GM23338 (cell line): ENCODE results near the gene ZNF592. TPM values are rescaled to one million over a fixed set of nuclear protein-coding genes. Genes with fewer than 3 reads are reported as not detected.

ENCODE experiments used
- ATAC-seq: fragments of 200-7000 bp; cut with Tn5 transposase; 3 replicates; pipeline ENCODE4 v1.9.1; 2020
- DNase-seq: peaks from one replicate; pipeline ENCODE4 v3.0.0-alpha.2; 2015; ENCODE audit warnings: low spot score
- H2AFZ ChIP-seq: fragments of 200-600 bp; sonication (generic); 2 replicates; pipeline ENCODE4 v1.8.0; 2016; ENCODE audit warnings: antibody characterized with exemption, mild to moderate bottlenecking, moderate library complexity
- H3F3A ChIP-seq: fragments of 200-600 bp; sonication (generic); replicated peaks from 2 replicates; pipeline ENCODE4 v1.8.0; 2017; ENCODE audit warnings: antibody characterized with exemption, mixed run types, low read depth
- H3K27ac ChIP-seq: fragments of 200-600 bp; sonication (generic); 2 replicates; pipeline ENCODE4 v1.6.1; 2016; ENCODE audit warnings: low read depth
- H3K27me3 ChIP-seq: fragments of 200-600 bp; sonication (generic); 2 replicates; pipeline ENCODE4 v1.8.0; 2016; ENCODE audit warnings: mild to moderate bottlenecking, mixed run types, moderate library complexity; ENCODE audit not compliant: insufficient read depth
- H3K36me3 ChIP-seq: fragments of 200-600 bp; sonication (generic); 2 replicates; pipeline ENCODE4 v1.8.0; 2016; ENCODE audit warnings: mild to moderate bottlenecking; ENCODE audit not compliant: insufficient read depth
- H3K4me1 ChIP-seq: fragments of 200-600 bp; sonication (generic); 2 replicates; pipeline ENCODE4 v1.8.0; 2016; ENCODE audit warnings: mild to moderate bottlenecking, moderate library complexity; ENCODE audit not compliant: insufficient read depth
- H3K4me2 ChIP-seq: fragments of 200-600 bp; sonication (generic); 2 replicates; pipeline ENCODE4 v1.7.1; 2017; ENCODE audit warnings: mixed run types
- H3K4me3 ChIP-seq: fragments of 200-600 bp; sonication (generic); 2 replicates; pipeline ENCODE4 v1.6.1; 2016; ENCODE audit warnings: mixed run types
- H3K79me2 ChIP-seq: fragments of 200-600 bp; sonication (generic); replicated peaks from 2 replicates; pipeline ENCODE4 v1.8.0; 2017; ENCODE audit warnings: mild to moderate bottlenecking; ENCODE audit not compliant: insufficient read depth
- H3K9me2 ChIP-seq: fragments of 200-600 bp; sonication (generic); 2 replicates; pipeline ENCODE4 v1.8.0; 2017; ENCODE audit not compliant: insufficient read depth
- H4K20me1 ChIP-seq: fragments of 200-600 bp; sonication (generic); replicated peaks from 2 replicates; pipeline ENCODE4 v1.8.0; 2017; ENCODE audit warnings: mild to moderate bottlenecking; ENCODE audit not compliant: insufficient read depth
- H3K27ac Mint-ChIP-seq: 2 replicates; pipeline ENCODE4 v1.8.0; 2020; ENCODE audit warnings: inconsistent platforms, mild to moderate bottlenecking, moderate library complexity, mixed read lengths
- H3K27me3 Mint-ChIP-seq: 3 replicates; pipeline ENCODE4 v1.8.0; 2022; ENCODE audit warnings: low read depth, mild to moderate bottlenecking, moderate library complexity, mixed read lengths, inconsistent platforms; ENCODE audit not compliant: insufficient read depth, poor library complexity
- H3K36me3 Mint-ChIP-seq: 3 replicates; pipeline ENCODE4 v1.8.0; 2021; ENCODE audit warnings: low read depth, mild to moderate bottlenecking, inconsistent platforms, moderate library complexity, mixed read lengths
- H3K4me1 Mint-ChIP-seq: 3 replicates; pipeline ENCODE4 v1.8.0; 2020; ENCODE audit warnings: mild to moderate bottlenecking, inconsistent platforms, mixed read lengths
- H3K4me3 Mint-ChIP-seq: 3 replicates; pipeline ENCODE4 v1.8.0; 2021; ENCODE audit warnings: moderate library complexity, mild to moderate bottlenecking, inconsistent platforms, mixed read lengths
- H3K9me3 Mint-ChIP-seq: 3 replicates; pipeline ENCODE4 v1.8.0; 2020; ENCODE audit warnings: moderate library complexity, mild to moderate bottlenecking, inconsistent platforms, mixed read lengths
- CREB1 ChIP-seq: fragments of 250-450 bp; sonication (Bioruptor Pico); IDR thresholded peaks from 2 replicates; pipeline ENCODE4 v1.5.0; 2020; ENCODE audit warnings: low read depth, mild to moderate bottlenecking, moderate library complexity
- EZH2 ChIP-seq: fragments of 200-600 bp; sonication (generic); IDR thresholded peaks from one replicate; pipeline ENCODE4 v1.8.0; 2017; ENCODE audit warnings: antibody characterized with exemption, mild to moderate bottlenecking, low read depth; ENCODE audit not compliant: unreplicated experiment
- EZH2phosphoT487 ChIP-seq: fragments of 200-600 bp; sonication (generic); IDR thresholded peaks from one replicate; pipeline ENCODE4 v1.8.1; 2018; ENCODE audit warnings: antibody characterized with exemption; ENCODE audit not compliant: unreplicated experiment
- JUNB ChIP-seq: IDR thresholded peaks from one replicate; pipeline ENCODE4 v1.6.1; 2016; ENCODE audit warnings: antibody characterized with exemption; ENCODE audit not compliant: unreplicated experiment
- NANOG ChIP-seq: IDR thresholded peaks from 2 replicates; pipeline ENCODE4 v1.6.1; 2016; ENCODE audit warnings: antibody characterized with exemption, borderline replicate concordance
- POLR2AphosphoS5 ChIP-seq: IDR thresholded peaks from 2 replicates; pipeline ENCODE4 v1.6.1; 2016; ENCODE audit warnings: antibody characterized with exemption, low read depth
- STAT1 ChIP-seq: IDR thresholded peaks from one replicate; pipeline ENCODE4 v1.6.1; 2016; ENCODE audit warnings: antibody characterized with exemption; ENCODE audit not compliant: unreplicated experiment
- ZNF114 ChIP-seq: fragments of 250-450 bp; sonication (Bioruptor Pico); IDR thresholded peaks from 2 replicates; pipeline ENCODE4 v1.5.0; 2020; ENCODE audit warnings: mild to moderate bottlenecking, moderate library complexity
- polyA plus RNA-seq: library from polyadenylated mRNA; unstranded; fragments of >200 nt; fragmentation: Nextera tagmentation; extraction: Ambion mirVana; gene quantifications from 2 replicates; pipeline ENCODE4 v1.2.1, GENCODE V29; 2016
- total RNA-seq: library from RNA; depleted of rRNA; stranded (reverse); fragments of >200 nt; shearing (Covaris generic); gene quantifications from 2 replicates; pipeline ENCODE4 v1.2.3, GENCODE V29; 2014
- TF ChIP-seq, protein P1 (sequence below): IDR thresholded peaks from one replicate; pipeline ENCODE4 v1.6.1; 2018; ENCODE audit warnings: antibody characterized with exemption; ENCODE audit not compliant: unreplicated experiment
- TF ChIP-seq, protein P2 (sequence below), 2 experiments: fragments of 200-600 bp in 1 of 2; sonication (generic) in 1 of 2; conservative IDR thresholded peaks; 2 replicates each; pipeline versions ENCODE4 v1.5.1 to v1.6.1; 2016 to 2017; ENCODE audit warnings: antibody characterized with exemption in 2 of 2, low read depth in 2 of 2, mild to moderate bottlenecking in 2 of 2, moderate library complexity in 1 of 2

Gene ZNF592
- total and polyA plus RNA-seq, 2 experiments from 2014 or later, result 4.4 to 21.4 TPM

DNA sequence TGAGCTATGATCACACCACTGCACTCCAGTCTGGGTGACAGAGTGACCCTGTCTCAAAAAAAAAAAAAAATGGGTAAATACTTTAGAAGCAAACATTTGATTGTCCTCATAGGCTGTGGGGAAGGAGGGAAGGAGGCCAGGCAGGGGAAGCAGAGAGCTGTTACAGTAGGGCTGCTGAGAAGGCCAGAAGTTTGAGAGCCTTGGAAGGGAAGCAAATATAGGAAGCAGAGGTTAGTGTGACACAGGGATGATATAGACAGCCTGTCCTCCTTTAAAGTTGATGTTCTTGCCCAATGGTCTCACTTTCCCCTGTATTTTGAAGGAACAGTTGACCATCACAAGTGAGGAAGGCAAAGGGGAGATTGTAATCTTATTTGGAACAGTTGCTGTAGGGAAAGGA, 63.4 kb downstream of the ZNF592 start (continued):
- TF ChIP-seq CREB1 (CRISPR knock-in tag) (no peak), EZH2phosphoT487 (no peak), STAT1 (no peak), ZNF114 (CRISPR knock-in tag) (no peak), JUNB (no peak)
- TF ChIP-seq, protein P1, sequence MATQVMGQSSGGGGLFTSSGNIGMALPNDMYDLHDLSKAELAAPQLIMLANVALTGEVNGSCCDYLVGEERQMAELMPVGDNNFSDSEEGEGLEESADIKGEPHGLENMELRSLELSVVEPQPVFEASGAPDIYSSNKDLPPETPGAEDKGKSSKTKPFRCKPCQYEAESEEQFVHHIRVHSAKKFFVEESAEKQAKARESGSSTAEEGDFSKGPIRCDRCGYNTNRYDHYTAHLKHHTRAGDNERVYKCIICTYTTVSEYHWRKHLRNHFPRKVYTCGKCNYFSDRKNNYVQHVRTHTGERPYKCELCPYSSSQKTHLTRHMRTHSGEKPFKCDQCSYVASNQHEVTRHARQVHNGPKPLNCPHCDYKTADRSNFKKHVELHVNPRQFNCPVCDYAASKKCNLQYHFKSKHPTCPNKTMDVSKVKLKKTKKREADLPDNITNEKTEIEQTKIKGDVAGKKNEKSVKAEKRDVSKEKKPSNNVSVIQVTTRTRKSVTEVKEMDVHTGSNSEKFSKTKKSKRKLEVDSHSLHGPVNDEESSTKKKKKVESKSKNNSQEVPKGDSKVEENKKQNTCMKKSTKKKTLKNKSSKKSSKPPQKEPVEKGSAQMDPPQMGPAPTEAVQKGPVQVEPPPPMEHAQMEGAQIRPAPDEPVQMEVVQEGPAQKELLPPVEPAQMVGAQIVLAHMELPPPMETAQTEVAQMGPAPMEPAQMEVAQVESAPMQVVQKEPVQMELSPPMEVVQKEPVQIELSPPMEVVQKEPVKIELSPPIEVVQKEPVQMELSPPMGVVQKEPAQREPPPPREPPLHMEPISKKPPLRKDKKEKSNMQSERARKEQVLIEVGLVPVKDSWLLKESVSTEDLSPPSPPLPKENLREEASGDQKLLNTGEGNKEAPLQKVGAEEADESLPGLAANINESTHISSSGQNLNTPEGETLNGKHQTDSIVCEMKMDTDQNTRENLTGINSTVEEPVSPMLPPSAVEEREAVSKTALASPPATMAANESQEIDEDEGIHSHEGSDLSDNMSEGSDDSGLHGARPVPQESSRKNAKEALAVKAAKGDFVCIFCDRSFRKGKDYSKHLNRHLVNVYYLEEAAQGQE, result no peak
- TF ChIP-seq, protein P2, sequence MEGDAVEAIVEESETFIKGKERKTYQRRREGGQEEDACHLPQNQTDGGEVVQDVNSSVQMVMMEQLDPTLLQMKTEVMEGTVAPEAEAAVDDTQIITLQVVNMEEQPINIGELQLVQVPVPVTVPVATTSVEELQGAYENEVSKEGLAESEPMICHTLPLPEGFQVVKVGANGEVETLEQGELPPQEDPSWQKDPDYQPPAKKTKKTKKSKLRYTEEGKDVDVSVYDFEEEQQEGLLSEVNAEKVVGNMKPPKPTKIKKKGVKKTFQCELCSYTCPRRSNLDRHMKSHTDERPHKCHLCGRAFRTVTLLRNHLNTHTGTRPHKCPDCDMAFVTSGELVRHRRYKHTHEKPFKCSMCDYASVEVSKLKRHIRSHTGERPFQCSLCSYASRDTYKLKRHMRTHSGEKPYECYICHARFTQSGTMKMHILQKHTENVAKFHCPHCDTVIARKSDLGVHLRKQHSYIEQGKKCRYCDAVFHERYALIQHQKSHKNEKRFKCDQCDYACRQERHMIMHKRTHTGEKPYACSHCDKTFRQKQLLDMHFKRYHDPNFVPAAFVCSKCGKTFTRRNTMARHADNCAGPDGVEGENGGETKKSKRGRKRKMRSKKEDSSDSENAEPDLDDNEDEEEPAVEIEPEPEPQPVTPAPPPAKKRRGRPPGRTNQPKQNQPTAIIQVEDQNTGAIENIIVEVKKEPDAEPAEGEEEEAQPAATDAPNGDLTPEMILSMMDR (conservative IDR thresholded peaks at IDR 0.05; ENCODE audit: low read depth in 2 of 2), result no peak

DNA sequence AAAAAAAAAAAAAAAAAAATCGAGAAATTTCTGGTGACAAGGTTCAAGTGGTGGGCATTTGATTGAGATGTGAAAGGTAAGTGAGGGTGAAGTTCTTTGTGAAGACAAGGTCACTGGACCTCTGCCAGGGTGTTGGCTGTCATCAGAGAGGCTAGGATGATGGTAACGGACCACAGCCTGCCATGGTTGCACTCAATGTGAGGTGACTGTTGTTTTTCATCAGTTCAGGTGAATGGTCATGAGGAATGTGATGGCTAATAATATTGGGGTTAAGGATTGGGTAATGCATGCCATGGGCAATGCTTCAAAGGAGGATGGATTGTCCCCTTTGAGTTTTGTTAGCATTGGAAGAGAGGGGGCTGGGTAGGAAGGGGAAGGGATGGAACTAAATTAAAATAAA, 64.5 kb downstream of the ZNF592 start:
- no peak overlapping the region for H3K4me3 Mint-ChIP-seq
- Histone ChIP-seq H4K20me1 (no peaks in the 10 kb centered on the region), H3K79me2 (no peaks in the 10 kb centered on the region), H3K4me1 (peaks cover 4% of the 10 kb centered on the region), H2AFZ (no peak overlapping the region), H3K27me3 (peaks cover 5% of the 10 kb centered on the region; the same call in 1 of the 2 replicates), H3K27ac (no peak overlapping the region), H3K4me3 (no peak overlapping the region), H3F3A (0 out of 2 replicates have a peak, but pooled peaks cover 5% of the 10 kb centered on the region), H3K4me2 (no peak overlapping the region), H3K36me3 (no peaks in the 10 kb centered on the region), H3K9me2 (0 out of 2 replicates have a peak, but pooled peaks cover 3% of the 10 kb centered on the region)
- ATAC-seq (no peak), DNase-seq (no peak)
- peaks cover 10% of the 10 kb centered on the region for H3K27me3 Mint-ChIP-seq
- no peak overlapping the region for H3K27ac Mint-ChIP-seq
- TF ChIP-seq NANOG (no peak), POLR2AphosphoS5 (no peak), STAT1 (no peak)
- H3K4me1 Mint-ChIP-seq, result peaks cover 4% of the 10 kb centered on the region
- no peaks in the 10 kb centered on the region for H3K9me3 Mint-ChIP-seq
- H3K36me3 Mint-ChIP-seq, result no peaks in the 10 kb centered on the region; the same call in 2 of the 3 replicates

DNA sequence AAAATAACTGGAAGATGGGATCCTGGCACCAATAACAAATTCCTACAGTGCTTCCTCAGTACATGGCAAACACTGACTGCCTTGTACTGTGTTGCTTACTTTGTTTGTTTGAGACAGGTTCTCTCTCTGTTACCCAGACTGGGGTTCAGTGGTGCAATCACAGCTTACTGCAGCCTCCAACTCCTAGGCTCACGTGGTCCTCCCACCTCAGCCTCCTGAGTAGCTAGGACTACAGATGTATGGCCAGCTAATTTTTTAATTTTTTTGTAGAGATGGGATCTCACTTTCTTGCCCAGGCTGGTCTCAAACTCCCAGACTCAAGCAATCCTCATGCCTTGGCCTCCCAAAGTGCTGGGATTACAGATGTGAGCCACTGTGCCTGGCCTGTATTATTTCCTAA, 65.0 kb downstream of the ZNF592 start:
- Mint-ChIP-seq H3K27ac (no peak overlapping the region), H3K4me3 (no peak overlapping the region), H3K4me1 (peaks cover 10% of the 10 kb centered on the region), H3K9me3 (no peaks in the 10 kb centered on the region), H3K27me3 (peaks cover 10% of the 10 kb centered on the region), H3K36me3 (no peaks in the 10 kb centered on the region; the same call in 2 of the 3 replicates)
- Histone ChIP-seq H3K36me3 (no peaks in the 10 kb centered on the region), H3F3A (0 out of 2 replicates have a peak, but pooled peaks cover 5% of the 10 kb centered on the region), H3K27me3 (peaks cover 5% of the 10 kb centered on the region; the same call in 1 of the 2 replicates), H3K4me2 (no peak overlapping the region), H2AFZ (no peak overlapping the region), H4K20me1 (no peaks in the 10 kb centered on the region), H3K27ac (no peak overlapping the region), H3K4me3 (no peak overlapping the region), H3K4me1 (peaks cover 7% of the 10 kb centered on the region), H3K9me2 (0 out of 2 replicates have a peak, but pooled peaks cover 3% of the 10 kb centered on the region), H3K79me2 (no peaks in the 10 kb centered on the region)
- TF ChIP-seq EZH2 (no peak), CREB1 (CRISPR knock-in tag) (no peak), NANOG (no peak)
- TF ChIP-seq, protein P1, result no peak
- ATAC-seq, result no peak
- DNase-seq, result no peak
